K562 (cell line): ENCODE results near the gene FAM219B. TPM values are rescaled to one million over a fixed set of nuclear protein-coding genes. Genes with fewer than 3 reads are reported as not detected.
A peak's percentile ranks its signal among the peaks of the same experiment; 100 is the strongest.

Source experiments
- BRCA1 ChIP-seq, 2 experiments: fragments of 450-650 bp in 1 of 2; sonication (generic) in 1 of 2; formaldehyde crosslinking in 1 of 2; IDR thresholded peaks; 2 replicates each; pipeline versions ENCODE4 v1.5.0 to v1.6.1; 2017 to 2020; ENCODE audit warnings: mild to moderate bottlenecking in 1 of 2, missing genetic modification reagents in 1 of 2
- BRD4 ChIP-seq: fragments of 200-600 bp; sonication (generic); IDR thresholded peaks from 2 replicates; pipeline ENCODE4 v1.6.1; 2017; ENCODE audit warnings: inconsistent platforms
- CREM ChIP-seq: IDR thresholded peaks from 2 replicates; pipeline ENCODE4 v1.6.1; 2014; ENCODE audit warnings: antibody characterized with exemption, low read depth
- ELF4 ChIP-seq: fragments of 450-650 bp; formaldehyde crosslinking; IDR thresholded peaks from 2 replicates; pipeline ENCODE4 v1.4.0; 2022; ENCODE audit warnings: missing genetic modification characterization
- ERF ChIP-seq: fragments of 450-650 bp; formaldehyde crosslinking; IDR thresholded peaks from 2 replicates; pipeline ENCODE4 v1.4.0; 2020; ENCODE audit warnings: mild to moderate bottlenecking, mixed read lengths
- KDM1A ChIP-seq, 2 experiments: fragments of 450-650 bp; IDR thresholded peaks; 2 replicates each; pipeline ENCODE4 v1.6.1; 2016; ENCODE audit warnings: mild to moderate bottlenecking in 2 of 2
- NCOA4 ChIP-seq: fragments of 450-650 bp; IDR thresholded peaks from 2 replicates; pipeline ENCODE4 v1.6.1; 2018; ENCODE audit warnings: mild to moderate bottlenecking; ENCODE audit not compliant: partially characterized antibody
- PTTG1 ChIP-seq: fragments of 450-650 bp; IDR thresholded peaks from 2 replicates; pipeline ENCODE4 v1.6.1; 2016; ENCODE audit warnings: low read depth, mild to moderate bottlenecking, missing genetic modification characterization, missing compliant biosample characterization
- TAF1 ChIP-seq: IDR thresholded peaks from 2 replicates; pipeline ENCODE4 v1.6.1; 2011; ENCODE audit warnings: mild to moderate bottlenecking, low read length, moderate library complexity; ENCODE audit not compliant: insufficient read depth, control insufficient read depth, severe bottlenecking; ENCODE audit errors: extremely low read depth
- TGIF2 ChIP-seq: sonication (generic); formaldehyde crosslinking; IDR thresholded peaks from 2 replicates; pipeline ENCODE4 v1.8.1; 2022; ENCODE audit warnings: mild to moderate bottlenecking, missing genetic modification reagents, moderate library complexity
- TSC22D4 ChIP-seq: fragments of 450-650 bp; IDR thresholded peaks from 2 replicates; pipeline ENCODE4 v1.6.1; 2016; ENCODE audit warnings: missing genetic modification characterization, missing biosample characterization, control low read depth
- ZNF212 ChIP-seq: fragments of 450-650 bp; formaldehyde crosslinking; IDR thresholded peaks from 2 replicates; pipeline ENCODE4 v1.4.0; 2020; ENCODE audit warnings: mild to moderate bottlenecking
- ZSCAN29 ChIP-seq: fragments of 450-650 bp; IDR thresholded peaks from 2 replicates; pipeline ENCODE4 v1.6.1; 2017
- polyA plus RNA-seq, 8 experiments: library from polyadenylated mRNA; depleted of rRNA in 4 of 8; stranded (reverse) in 5 of 8; unstranded in 3 of 8; fragments of >200 nt; fragmentation: Nextera tagmentation in 2 of 8; fragmentation: Illumina TruSeq in 1 of 8; extraction: Ambion mirVana in 2 of 8; extraction: Trizol in 1 of 8; gene quantifications; 2 replicates each; pipeline versions ENCODE4 v1.2.1 to v1.2.3, GENCODE V29; 2011 to 2014; ENCODE audit warnings: inconsistent platforms in 1 of 8, missing spikeins in 1 of 8
- total RNA-seq, 7 experiments: library from RNA; depleted of rRNA in 6 of 7; stranded (reverse); fragments of >200 nt in 6 of 7; fragmentation: Illumina TruSeq in 2 of 7; extraction: Trizol in 2 of 7; gene quantifications; 2 replicates each; pipeline versions ENCODE4 v1.2.1 to v1.2.3, GENCODE V29; 2011 to 2021; ENCODE audit warnings: low replicate concordance in 1 of 7
- TF ChIP-seq, protein P1 (sequence below): fragments of 450-650 bp; IDR thresholded peaks from 2 replicates; pipeline ENCODE4 v1.6.1; 2017; ENCODE audit warnings: antibody characterized with exemption, mild to moderate bottlenecking
- TF ChIP-seq, protein P2 (sequence below): fragments of 450-650 bp; IDR thresholded peaks from 2 replicates; pipeline ENCODE4 v1.6.1; 2016; ENCODE audit warnings: low read depth, mild to moderate bottlenecking, moderate library complexity
- TF ChIP-seq, protein P3 (sequence below): fragments of 450-650 bp; IDR thresholded peaks from 2 replicates; pipeline ENCODE4 v1.6.1; 2016; ENCODE audit warnings: missing biosample characterization, missing genetic modification characterization
- TF ChIP-seq, protein P4 (sequence below): fragments of 250-450 bp; sonication (Bioruptor Pico); IDR thresholded peaks from 2 replicates; pipeline ENCODE4 v1.8.0; 2022; ENCODE audit warnings: inconsistent platforms
- TF ChIP-seq, protein P5 (sequence below), 2 experiments: fragments of 250-450 bp in 1 of 2; fragments of 450-650 bp in 1 of 2; sonication (Bioruptor Pico) in 1 of 2; IDR thresholded peaks; 2 replicates each; pipeline versions ENCODE4 v1.6.1 to v1.8.0; 2016 to 2021; ENCODE audit warnings: mild to moderate bottlenecking in 2 of 2, moderate library complexity in 2 of 2, missing compliant biosample characterization in 1 of 2, missing genetic modification characterization in 1 of 2

Gene FAM219B
- total and polyA plus RNA-seq, 9 of the 15 experiments (the other 6 are each of a cell fraction or from before 2014, with no cell fraction given): 6.8 to 50.4 (median 29.4) TPM

DNA sequence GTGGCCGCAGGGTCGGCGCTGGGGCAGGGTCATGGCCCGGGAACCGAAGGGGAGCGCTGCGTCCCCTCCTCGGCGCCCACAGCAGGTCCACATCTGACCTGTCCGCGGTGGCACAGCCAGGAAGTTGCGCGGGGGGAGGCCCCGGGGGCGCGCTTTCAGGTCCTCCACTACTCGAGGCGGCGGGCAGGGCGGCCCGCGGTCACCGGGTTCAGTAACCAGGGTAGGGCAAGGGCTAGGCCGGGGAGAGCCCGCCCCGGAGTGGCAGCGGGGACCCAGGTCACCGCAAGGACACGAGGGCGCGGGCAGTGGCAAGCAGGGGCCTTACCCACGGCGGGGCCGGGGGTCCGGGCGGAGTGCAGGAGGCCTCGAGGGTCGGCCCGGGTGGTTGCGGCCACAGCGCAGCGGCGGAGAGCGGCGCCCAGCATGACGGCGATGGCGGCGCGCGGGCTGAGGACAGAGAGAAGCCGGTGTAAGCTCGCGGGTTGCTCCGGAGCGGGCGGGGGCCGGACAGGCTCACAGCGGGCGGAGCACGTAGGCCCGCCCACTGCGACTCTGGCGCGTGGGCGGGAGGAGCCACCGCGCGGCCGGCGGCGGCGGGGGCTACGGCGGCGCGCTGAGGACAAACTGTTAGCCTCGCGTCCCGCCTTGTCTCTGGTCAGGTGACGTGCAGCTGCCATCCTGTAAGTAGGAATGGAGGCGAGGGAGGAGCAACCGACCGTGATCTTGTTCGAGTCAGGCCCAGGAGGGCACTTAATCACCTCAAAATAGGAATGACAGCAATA lies 31.1 kb upstream of the FAM219B start, which contains the start of gene COX5A (continued):
- TF ChIP-seq BRCA1 (IDR thresholded peaks at IDR 0.05): no peak
- no peak for TF ChIP-seq BRCA1 (CRISPR knock-in tag; IDR thresholded peaks at IDR 0.05)
- TF ChIP-seq, protein P1, sequence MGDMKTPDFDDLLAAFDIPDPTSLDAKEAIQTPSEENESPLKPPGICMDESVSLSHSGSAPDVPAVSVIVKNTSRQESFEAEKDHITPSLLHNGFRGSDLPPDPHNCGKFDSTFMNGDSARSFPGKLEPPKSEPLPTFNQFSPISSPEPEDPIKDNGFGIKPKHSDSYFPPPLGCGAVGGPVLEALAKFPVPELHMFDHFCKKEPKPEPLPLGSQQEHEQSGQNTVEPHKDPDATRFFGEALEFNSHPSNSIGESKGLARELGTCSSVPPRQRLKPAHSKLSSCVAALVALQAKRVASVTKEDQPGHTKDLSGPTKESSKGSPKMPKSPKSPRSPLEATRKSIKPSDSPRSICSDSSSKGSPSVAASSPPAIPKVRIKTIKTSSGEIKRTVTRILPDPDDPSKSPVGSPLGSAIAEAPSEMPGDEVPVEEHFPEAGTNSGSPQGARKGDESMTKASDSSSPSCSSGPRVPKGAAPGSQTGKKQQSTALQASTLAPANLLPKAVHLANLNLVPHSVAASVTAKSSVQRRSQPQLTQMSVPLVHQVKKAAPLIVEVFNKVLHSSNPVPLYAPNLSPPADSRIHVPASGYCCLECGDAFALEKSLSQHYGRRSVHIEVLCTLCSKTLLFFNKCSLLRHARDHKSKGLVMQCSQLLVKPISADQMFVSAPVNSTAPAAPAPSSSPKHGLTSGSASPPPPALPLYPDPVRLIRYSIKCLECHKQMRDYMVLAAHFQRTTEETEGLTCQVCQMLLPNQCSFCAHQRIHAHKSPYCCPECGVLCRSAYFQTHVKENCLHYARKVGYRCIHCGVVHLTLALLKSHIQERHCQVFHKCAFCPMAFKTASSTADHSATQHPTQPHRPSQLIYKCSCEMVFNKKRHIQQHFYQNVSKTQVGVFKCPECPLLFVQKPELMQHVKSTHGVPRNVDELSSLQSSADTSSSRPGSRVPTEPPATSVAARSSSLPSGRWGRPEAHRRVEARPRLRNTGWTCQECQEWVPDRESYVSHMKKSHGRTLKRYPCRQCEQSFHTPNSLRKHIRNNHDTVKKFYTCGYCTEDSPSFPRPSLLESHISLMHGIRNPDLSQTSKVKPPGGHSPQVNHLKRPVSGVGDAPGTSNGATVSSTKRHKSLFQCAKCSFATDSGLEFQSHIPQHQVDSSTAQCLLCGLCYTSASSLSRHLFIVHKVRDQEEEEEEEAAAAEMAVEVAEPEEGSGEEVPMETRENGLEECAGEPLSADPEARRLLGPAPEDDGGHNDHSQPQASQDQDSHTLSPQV: peak; percentile 64
- TF ChIP-seq, protein P2, sequence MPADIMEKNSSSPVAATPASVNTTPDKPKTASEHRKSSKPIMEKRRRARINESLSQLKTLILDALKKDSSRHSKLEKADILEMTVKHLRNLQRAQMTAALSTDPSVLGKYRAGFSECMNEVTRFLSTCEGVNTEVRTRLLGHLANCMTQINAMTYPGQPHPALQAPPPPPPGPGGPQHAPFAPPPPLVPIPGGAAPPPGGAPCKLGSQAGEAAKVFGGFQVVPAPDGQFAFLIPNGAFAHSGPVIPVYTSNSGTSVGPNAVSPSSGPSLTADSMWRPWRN: no peak
- TF ChIP-seq, protein P3, sequence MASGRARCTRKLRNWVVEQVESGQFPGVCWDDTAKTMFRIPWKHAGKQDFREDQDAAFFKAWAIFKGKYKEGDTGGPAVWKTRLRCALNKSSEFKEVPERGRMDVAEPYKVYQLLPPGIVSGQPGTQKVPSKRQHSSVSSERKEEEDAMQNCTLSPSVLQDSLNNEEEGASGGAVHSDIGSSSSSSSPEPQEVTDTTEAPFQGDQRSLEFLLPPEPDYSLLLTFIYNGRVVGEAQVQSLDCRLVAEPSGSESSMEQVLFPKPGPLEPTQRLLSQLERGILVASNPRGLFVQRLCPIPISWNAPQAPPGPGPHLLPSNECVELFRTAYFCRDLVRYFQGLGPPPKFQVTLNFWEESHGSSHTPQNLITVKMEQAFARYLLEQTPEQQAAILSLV (tag): no peak
- no peak for TF ChIP-seq TSC22D4
- no peak for TF ChIP-seq ERF (CRISPR knock-in tag)
- no peak for TF ChIP-seq KDM1A (IDR thresholded peaks at IDR 0.05)
- TF ChIP-seq, protein P4, sequence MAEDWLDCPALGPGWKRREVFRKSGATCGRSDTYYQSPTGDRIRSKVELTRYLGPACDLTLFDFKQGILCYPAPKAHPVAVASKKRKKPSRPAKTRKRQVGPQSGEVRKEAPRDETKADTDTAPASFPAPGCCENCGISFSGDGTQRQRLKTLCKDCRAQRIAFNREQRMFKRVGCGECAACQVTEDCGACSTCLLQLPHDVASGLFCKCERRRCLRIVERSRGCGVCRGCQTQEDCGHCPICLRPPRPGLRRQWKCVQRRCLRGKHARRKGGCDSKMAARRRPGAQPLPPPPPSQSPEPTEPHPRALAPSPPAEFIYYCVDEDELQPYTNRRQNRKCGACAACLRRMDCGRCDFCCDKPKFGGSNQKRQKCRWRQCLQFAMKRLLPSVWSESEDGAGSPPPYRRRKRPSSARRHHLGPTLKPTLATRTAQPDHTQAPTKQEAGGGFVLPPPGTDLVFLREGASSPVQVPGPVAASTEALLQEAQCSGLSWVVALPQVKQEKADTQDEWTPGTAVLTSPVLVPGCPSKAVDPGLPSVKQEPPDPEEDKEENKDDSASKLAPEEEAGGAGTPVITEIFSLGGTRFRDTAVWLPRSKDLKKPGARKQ (CRISPR knock-in tag): no peak
- TF ChIP-seq TAF1: peak; percentile 86
- TF ChIP-seq TGIF2: peak; percentile 95
- no peak for TF ChIP-seq ZNF212
- no peak for TF ChIP-seq ZSCAN29
- TF ChIP-seq BRD4: no peak
- no peak for TF ChIP-seq ELF4 (CRISPR knock-in tag)
- TF ChIP-seq CREM: peak; percentile 98
- no peak for TF ChIP-seq PTTG1
- no peak for TF ChIP-seq NCOA4
- TF ChIP-seq, protein P5, sequence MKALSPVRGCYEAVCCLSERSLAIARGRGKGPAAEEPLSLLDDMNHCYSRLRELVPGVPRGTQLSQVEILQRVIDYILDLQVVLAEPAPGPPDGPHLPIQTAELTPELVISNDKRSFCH (CRISPR knock-in tag; IDR thresholded peaks at IDR 0.05): no peak
- TF ChIP-seq, protein P5 (tag; IDR thresholded peaks at IDR 0.05): no peak
